ENCODE results near the gene MAP2K5.

GRCh38 chr15:67731112-67731721, 188.7 kb downstream of the MAP2K5 start:
- TF ChIP-seq POLR2AphosphoS5 (IDR thresholded peaks at IDR 0.05; ENCODE audit: borderline replicate concordance, low read depth, low read length) (no peak), EZH2 (IDR thresholded peaks at IDR 0.05) (no peak), FOXP2 (optimal IDR thresholded peaks at IDR 0.05; ENCODE audit: control extremely low read depth, extremely low read length, insufficient read depth) (no peak)

All from SK-N-MC (cell line).